Chondrocyte (in vitro differentiated cells): ENCODE results near the gene TCEA2. TPM values are rescaled to one million over a fixed set of nuclear protein-coding genes. Genes with fewer than 3 reads are reported as not detected.

Experiments
- DNase-seq: peaks from one replicate; pipeline ENCODE4 v3.0.0; 2021; ENCODE audit warnings: mixed read lengths, low spot score
- H3K27ac Mint-ChIP-seq: one replicate; pipeline ENCODE4 v1.8.0; 2021; ENCODE audit warnings: mild to moderate bottlenecking, moderate library complexity, mixed read lengths; ENCODE audit not compliant: unreplicated experiment
- H3K27me3 Mint-ChIP-seq: 2 replicates; pipeline ENCODE4 v1.8.0; 2021; ENCODE audit warnings: low read depth, mixed read lengths
- H3K36me3 Mint-ChIP-seq: 2 replicates; pipeline ENCODE4 v1.8.0; 2021; ENCODE audit warnings: low read depth, mixed read lengths
- H3K4me1 Mint-ChIP-seq: 2 replicates; pipeline ENCODE4 v1.8.0; 2021; ENCODE audit warnings: low read depth, mild to moderate bottlenecking, mixed read lengths
- H3K4me3 Mint-ChIP-seq: one replicate; pipeline ENCODE4 v1.8.0; 2021; ENCODE audit warnings: mild to moderate bottlenecking, moderate library complexity, mixed read lengths; ENCODE audit not compliant: unreplicated experiment
- H3K9me3 Mint-ChIP-seq: 2 replicates; pipeline ENCODE4 v1.8.0; 2021; ENCODE audit warnings: low read depth, mixed read lengths
- total RNA-seq: library from RNA; stranded (reverse); gene quantifications from 3 replicates; pipeline ENCODE4 v1.2.1, GENCODE V29; 2021
- TF ChIP-seq, protein P1 (sequence below): fragments of 200-600 bp; sonication (generic); IDR thresholded peaks from 2 replicates; pipeline ENCODE4 v1.5.0; 2021; ENCODE audit warnings: antibody characterized with exemption, mild to moderate bottlenecking, moderate library complexity

The TCEA2 gene
- total RNA-seq, 1 donor from 2014 or later: 57.6 TPM

DNA sequence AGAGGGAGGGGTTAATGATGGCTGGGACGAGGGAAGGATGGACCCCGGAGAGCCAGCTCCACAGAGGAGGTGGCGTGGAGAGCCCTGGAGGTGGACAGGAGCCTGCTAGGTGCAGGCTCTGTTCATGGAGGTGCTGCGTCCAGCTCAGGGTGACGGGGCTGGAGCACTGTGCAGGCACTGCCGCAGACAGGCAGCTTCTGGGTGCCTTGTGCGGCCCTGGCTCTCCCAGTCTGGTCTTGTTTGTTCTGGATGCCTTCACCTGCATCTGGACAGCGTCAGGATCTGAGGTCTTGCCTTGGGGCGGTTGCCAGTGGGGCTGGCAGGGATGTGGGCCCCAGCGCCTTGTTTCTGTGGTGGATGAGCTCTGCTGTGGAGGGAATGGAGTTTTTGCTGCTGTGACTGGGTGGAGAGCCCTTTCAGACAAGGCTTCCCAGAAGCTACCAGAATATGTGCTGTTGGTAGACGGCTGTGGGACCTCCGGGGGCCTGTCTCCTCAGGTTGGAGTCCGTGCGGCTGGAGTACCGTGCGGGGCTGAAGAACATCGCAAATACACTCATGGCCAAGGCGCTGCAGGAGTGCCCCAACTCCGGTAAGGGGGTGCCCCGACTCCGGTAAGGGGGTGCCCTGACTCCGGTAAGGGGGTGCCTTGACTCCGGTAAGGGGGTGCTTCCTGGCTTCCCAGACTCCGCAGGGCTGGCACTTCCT lies 34.9 kb upstream of the TCEA2 start:
- no peaks in the 10 kb centered on the region for H3K4me1 Mint-ChIP-seq
- H3K36me3 Mint-ChIP-seq: peaks cover 40% of the 10 kb centered on the region
- TF ChIP-seq, protein P1, sequence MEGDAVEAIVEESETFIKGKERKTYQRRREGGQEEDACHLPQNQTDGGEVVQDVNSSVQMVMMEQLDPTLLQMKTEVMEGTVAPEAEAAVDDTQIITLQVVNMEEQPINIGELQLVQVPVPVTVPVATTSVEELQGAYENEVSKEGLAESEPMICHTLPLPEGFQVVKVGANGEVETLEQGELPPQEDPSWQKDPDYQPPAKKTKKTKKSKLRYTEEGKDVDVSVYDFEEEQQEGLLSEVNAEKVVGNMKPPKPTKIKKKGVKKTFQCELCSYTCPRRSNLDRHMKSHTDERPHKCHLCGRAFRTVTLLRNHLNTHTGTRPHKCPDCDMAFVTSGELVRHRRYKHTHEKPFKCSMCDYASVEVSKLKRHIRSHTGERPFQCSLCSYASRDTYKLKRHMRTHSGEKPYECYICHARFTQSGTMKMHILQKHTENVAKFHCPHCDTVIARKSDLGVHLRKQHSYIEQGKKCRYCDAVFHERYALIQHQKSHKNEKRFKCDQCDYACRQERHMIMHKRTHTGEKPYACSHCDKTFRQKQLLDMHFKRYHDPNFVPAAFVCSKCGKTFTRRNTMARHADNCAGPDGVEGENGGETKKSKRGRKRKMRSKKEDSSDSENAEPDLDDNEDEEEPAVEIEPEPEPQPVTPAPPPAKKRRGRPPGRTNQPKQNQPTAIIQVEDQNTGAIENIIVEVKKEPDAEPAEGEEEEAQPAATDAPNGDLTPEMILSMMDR: no peak
- no peak for DNase-seq
- no peaks in the 10 kb centered on the region for H3K27me3 Mint-ChIP-seq
- no peaks in the 10 kb centered on the region for H3K9me3 Mint-ChIP-seq
- no peak overlapping the region for H3K4me3 Mint-ChIP-seq
- no peak overlapping the region for H3K27ac Mint-ChIP-seq

DNA sequence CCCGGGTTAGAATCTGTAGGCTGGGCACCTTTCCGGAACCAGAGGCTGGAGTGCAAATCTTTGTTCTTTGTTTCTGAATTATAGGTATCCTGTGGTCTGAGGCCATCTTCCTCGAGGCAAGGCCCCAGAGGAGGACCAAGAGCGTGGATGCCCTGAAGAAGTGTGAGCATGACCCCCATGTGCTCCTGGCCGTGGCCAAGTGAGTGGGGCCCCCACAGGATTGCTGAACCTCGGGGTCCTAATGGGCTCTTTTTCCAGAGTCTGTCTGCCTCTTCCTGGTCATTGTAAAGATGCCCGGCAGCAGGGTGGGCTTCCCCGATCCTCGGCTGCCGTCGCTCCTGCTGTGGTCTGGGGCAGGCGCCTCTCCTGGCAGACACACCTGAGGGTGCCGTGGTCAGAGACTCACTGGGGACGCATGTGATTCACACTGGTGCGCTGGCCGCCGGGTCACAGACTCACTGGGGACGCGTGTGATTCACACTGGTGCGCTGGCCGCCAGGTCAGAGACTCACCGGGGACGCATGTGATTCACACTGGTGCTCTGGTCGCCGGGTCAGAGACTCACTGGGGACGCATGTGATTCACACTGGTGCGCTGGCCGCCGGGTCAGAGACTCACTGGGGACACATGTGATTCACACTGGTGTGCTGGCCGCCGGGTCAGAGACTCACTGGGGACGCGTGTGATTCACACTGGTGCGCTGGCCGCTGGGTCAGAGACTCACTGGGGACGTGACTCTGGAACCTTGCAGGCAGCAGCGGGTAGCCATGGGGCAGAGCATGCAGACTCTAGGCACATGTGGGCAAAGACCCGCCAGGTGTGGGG lies 33.5 kb upstream of the TCEA2 start:
- Mint-ChIP-seq H3K4me1 (no peaks in the 10 kb centered on the region), H3K27ac (no peak overlapping the region), H3K4me3 (no peak overlapping the region), H3K9me3 (no peaks in the 10 kb centered on the region), H3K27me3 (no peaks in the 10 kb centered on the region), H3K36me3 (peaks cover 45% of the 10 kb centered on the region)
- TF ChIP-seq, protein P1: no peak
- DNase-seq: peak; percentile 82

DNA sequence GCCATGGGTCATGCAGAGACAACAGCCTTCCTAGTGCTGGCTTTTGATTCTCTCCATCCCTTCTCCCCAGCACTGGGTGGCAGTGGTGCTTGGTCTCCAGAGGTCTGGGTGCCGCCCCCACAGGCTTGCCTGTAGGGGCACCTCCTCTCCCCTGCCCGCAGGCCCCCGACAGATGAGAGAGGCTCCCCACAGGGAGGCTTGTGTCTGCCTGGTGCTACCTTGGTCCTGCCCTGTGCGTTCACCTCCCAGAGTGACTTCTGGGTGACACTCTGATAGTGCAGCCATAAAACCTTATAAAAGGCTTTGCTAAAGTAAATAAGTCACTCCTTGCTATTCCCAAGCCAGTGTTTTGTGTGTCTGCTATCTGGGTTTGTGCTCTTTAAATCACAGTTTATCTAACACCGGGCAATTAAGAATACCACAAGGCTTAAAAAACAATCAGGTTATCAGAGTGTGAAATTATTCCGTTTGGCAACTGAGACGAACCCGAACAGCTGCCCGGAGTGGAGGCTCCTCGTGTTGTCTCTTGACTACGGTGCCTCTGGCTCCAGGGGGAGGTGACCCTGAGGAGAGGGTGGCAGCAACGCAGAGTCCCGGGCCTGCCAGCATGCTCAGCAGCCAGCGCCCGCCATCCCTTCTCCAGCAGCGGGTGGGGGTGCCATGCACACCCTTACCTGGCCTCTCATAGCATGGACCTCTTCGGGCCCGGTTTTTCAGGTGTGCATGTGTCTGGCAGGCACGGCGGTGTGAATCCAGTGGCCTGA lies 32.4 kb upstream of the TCEA2 start:
- H3K9me3 Mint-ChIP-seq: no peaks in the 10 kb centered on the region
- H3K4me1 Mint-ChIP-seq: no peaks in the 10 kb centered on the region
- H3K4me3 Mint-ChIP-seq: no peak overlapping the region
- DNase-seq: peak; percentile 81
- TF ChIP-seq, protein P1: no peak
- peaks cover 43% of the 10 kb centered on the region for H3K36me3 Mint-ChIP-seq
- no peak overlapping the region for H3K27ac Mint-ChIP-seq
- H3K27me3 Mint-ChIP-seq: no peaks in the 10 kb centered on the region

DNA sequence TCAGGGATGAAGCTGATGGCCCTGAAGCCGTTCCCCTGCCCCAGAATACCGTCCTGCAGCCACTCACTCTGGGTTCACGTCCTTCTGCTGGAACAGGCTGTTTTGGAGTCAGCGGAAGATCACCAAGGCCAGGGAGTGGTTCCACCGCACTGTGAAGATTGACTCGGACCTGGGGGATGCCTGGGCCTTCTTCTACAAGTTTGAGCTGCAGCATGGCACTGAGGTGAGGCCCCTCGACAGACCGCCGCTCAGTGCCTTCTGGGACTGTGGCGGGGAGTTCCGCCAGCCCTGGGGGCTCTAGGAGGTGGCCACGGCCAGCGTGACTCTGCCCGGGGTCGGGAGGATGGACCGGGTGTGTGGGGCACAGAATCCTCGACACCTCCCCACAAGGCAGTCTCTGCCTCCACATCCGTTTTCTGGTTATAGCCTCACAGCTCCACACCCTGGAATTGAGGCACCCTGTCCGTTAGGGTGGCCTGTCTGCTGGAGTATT lies 31.1 kb upstream of the TCEA2 start:
- H3K36me3 Mint-ChIP-seq: peaks cover 38% of the 10 kb centered on the region
- no peak overlapping the region for H3K4me3 Mint-ChIP-seq
- H3K4me1 Mint-ChIP-seq: no peaks in the 10 kb centered on the region

More for the DNA sequence above, 31.1 kb upstream of the TCEA2 start:
- Mint-ChIP-seq H3K27ac (no peak overlapping the region), H3K27me3 (no peaks in the 10 kb centered on the region), H3K9me3 (no peaks in the 10 kb centered on the region)
- TF ChIP-seq, protein P1: no peak
- DNase-seq: no peak
